ENCODE data around the gene OR51B2.

DNA sequence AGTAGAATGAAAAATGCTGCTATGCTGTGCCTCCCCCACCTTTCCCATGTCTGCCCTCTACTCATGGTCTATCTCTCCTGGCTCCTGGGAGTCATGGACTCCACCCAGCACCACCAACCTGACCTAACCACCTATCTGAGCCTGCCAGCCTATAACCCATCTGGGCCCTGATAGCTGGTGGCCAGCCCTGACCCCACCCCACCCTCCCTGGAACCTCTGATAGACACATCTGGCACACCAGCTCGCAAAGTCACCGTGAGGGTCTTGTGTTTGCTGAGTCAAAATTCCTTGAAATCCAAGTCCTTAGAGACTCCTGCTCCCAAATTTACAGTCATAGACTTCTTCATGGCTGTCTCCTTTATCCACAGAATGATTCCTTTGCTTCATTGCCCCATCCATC is 39.5 kb downstream of the OR51B2 start:
- TF ChIP-seq POLR2AphosphoS5 (IDR thresholded peaks at IDR 0.05; ENCODE audit: low read depth, low read length): no peak
- TF ChIP-seq SIN3A (IDR thresholded peaks at IDR 0.05; ENCODE audit: borderline replicate concordance, insufficient read depth, low read length): no peak
- TF ChIP-seq, protein P1, sequence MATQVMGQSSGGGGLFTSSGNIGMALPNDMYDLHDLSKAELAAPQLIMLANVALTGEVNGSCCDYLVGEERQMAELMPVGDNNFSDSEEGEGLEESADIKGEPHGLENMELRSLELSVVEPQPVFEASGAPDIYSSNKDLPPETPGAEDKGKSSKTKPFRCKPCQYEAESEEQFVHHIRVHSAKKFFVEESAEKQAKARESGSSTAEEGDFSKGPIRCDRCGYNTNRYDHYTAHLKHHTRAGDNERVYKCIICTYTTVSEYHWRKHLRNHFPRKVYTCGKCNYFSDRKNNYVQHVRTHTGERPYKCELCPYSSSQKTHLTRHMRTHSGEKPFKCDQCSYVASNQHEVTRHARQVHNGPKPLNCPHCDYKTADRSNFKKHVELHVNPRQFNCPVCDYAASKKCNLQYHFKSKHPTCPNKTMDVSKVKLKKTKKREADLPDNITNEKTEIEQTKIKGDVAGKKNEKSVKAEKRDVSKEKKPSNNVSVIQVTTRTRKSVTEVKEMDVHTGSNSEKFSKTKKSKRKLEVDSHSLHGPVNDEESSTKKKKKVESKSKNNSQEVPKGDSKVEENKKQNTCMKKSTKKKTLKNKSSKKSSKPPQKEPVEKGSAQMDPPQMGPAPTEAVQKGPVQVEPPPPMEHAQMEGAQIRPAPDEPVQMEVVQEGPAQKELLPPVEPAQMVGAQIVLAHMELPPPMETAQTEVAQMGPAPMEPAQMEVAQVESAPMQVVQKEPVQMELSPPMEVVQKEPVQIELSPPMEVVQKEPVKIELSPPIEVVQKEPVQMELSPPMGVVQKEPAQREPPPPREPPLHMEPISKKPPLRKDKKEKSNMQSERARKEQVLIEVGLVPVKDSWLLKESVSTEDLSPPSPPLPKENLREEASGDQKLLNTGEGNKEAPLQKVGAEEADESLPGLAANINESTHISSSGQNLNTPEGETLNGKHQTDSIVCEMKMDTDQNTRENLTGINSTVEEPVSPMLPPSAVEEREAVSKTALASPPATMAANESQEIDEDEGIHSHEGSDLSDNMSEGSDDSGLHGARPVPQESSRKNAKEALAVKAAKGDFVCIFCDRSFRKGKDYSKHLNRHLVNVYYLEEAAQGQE (IDR thresholded peaks at IDR 0.05; ENCODE audit: insufficient read depth in 1 of 2, low read depth in 2 of 2, low read length in 2 of 2): no peak
- TF ChIP-seq TAF1 (IDR thresholded peaks at IDR 0.05; ENCODE audit: borderline replicate concordance, insufficient read depth, low read length): no peak
